ENCODE data around the gene SCARF1.

The SCARF1 gene

DNA sequence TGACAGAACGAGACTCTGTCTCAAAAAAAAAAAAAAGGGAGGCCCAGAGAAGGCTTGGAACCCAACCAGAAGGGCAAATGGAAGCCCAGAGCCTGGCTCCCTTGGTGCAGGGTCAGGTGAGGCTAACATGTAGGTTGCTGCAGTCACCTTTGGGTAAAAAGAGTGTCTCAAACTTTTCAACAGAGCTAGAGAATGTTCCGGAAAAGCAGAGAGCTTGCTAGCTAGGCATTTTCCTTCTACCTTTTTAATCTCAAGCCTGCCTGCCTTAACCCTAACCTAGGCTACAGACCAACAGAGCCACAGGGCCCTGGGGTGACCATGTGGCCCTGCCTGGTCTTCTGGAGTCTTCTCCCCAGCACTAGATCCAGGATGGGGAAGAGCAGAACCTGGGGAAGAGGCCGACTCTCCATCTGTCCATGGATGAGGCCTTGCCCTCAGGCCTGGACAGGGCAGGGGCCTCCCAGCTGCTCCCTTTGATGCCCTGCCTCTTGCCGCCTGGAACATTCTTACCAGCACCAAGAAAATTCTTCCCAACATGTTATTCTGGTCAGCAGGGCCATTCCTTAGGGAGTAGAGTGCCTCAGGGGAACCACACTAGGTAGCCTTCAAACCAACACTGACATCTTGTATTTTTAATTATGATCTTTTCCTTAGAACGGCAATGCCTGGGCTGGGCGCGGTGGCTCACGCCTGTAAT, 47.0 kb downstream of the SCARF1 start:
- no peak for DNase-seq (ENCODE audit: low spot score)

DNA sequence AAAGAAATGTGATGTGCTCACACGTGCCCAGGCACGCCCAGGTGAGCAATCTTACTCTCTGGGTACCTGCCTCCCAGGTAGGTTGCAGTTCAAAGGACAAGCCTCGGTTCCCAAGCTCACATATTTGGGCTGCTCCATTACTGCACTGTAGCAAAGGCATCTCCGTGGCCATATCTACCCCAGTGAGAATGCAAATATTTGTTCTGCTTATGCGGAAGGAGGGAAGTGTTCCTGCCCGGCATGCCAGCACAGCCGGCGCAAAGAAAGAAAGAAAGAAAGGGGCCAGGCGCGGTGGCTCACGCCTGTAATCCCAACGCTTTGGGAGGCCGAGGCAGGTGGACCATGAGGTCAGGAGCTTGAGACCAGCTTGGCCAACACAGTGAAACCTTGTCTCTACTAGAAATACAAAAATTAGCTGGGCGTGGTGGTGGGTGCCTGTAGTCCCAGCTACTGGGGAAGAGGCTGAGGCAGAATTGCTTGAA, 47.6 kb downstream of the SCARF1 start:
- DNase-seq (ENCODE audit: low spot score), result no peak

DNA sequence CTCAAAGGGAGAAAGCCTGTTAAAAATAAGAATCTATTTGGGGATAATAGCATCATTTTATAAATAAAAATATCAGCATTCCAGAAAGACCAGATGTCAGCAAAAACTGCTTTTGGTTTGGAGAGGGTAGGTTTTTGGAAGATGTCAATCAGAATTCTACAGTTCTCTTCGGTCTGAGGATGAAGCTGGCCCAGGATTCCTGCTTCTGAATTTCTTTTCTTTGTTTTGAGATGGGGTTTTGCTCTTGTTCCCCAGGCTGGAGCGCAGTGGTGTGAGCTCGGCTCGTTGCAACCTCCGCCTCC, 52.0 kb downstream of the SCARF1 start:
- DNase-seq (ENCODE audit: low spot score), result no peak

DNA sequence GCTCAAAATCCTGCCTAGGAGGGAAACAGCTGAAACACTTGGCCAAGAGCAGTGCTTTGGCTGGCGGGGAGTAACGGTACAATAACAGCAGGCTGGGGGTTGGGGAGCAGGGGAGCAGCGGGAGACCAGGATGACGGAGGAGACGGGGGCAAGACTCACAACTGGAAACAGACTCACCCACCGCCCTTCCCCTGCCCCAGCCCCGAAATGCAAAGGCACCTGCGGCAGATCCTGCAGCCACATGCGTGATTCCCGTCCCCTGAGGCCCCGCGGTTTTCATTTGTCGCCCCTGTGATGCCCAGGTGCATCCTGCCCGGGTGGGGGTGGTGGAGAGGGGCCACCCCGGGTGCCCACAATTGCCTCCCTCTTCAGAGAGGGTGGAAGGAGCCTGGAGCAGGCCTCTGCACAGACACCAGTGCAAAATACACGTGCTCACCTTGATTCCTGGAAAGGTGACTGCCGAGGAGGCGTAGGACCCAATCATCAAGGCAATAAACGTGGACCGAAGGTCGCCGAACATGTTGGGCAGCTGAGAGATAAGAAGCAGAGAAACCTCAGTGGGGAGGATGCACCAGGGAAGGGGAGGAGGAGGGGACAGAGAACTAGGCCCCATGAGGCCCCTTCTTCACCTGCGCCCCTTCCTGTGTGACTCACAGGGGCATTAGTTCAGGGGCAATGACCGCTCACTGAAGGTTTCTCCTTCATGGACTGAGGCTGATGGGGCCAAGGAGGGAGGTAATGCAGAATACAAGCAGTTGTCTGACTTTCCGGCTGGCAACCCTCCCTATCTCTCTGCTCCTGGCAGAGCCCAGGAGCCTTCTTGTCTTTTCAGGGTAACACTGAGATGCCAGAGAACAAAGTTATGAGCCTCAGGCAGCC, 52.5 kb downstream of the SCARF1 start:
- DNase-seq (ENCODE audit: low spot score), result no peak

DNA sequence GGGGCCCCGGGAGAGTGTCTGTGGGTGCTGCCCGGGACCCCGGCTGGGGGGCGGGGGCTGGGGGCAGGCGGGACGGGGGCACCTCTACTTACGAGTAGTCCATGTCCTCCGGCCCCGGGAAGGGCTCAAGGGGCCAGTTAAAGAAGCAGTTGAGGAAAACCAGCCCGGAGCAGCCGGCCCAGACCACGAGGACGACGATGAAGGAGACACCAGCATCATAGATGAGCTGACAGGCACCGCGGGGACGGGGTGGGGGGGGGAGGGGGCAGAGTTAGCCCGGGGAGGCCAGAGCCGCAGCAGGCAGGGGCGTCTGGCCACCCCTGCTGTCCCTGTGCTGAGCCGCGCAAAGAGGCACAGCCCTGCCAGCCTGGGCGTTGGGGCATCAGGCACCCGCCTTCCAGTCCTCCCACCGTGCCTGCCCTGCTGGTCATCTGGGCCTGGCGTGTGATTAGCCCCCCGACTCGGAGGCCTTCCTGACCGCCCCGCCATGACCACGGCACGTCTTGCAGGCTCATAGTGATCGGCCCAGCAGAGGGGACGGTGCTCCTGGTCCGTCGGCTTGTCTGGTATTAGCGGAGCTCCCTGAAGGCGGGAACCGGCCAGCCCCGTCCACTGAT, 54.0 kb downstream of the SCARF1 start:
- no peak for DNase-seq (ENCODE audit: low spot score)

DNA sequence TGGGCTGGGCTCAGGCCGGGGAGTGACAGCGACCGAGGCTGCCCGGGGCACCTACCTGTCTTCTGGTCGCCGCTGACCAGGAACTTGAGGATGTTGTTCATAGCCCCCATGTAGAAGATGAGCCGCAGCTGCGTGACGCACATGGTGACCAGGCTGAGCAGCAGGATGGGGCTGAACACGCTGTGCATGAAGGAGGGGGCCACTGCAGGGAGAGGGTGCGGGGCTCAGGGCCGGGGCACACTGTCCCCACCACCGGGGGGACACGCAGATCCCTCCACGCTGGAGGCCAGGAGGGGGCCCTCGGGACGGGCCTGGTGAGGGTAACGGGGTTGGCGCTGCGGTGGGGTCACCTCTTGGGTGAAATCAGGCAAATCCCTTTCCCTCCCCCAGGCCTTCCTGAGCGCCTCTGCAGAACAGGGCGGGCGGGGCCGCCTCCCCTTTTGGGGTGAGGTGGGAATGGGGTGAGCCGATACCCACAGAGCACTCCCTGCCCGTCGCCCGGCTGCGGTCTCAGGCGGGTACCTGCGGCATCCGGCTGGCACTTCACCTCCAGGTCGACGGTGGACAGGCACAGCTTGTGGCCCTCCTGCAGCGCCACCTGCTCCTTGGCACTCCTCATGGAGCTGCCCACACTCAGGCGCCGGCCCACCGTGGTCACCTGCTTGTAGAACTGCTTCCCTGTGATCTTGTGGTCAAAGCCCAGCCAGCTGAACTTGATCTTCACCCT, 54.6 kb downstream of the SCARF1 start:
- DNase-seq (ENCODE audit: low spot score), result no peak

DNA sequence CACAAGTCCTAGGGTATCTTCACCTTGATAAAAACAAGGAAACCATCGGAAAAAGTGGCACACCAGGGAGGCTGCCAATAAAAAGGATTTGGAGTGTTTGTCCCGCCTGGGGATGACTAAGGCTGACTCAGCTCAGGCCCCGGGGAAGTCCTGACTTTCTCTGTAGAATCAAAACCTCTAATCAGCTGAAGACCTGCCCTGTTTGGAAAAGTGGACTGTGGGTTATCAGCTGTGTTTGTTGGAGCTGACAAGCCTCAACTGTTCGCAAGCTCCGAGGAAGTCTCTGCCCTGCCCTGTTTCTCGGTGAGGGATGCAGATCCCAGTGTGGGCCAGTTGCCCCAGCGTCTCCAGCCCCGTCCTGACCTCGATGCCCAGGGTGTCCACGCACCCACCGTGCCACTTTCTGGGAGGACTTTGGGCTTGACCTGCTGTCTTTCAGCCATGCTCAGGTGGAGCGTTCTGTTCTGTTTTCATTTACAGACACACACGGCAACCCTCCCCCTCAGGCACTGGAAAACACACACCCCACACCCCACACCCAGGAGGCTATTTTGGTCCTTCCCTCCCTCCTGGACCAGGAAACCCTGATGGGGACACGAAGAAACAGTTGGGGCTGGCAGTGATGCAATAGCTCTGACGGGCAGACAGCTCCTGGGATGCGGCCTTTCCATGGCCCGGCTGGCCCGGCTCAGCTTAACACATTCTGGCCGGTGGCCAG, 55.3 kb downstream of the SCARF1 start:
- DNase-seq (ENCODE audit: low spot score), result peak; percentile 97

DNA sequence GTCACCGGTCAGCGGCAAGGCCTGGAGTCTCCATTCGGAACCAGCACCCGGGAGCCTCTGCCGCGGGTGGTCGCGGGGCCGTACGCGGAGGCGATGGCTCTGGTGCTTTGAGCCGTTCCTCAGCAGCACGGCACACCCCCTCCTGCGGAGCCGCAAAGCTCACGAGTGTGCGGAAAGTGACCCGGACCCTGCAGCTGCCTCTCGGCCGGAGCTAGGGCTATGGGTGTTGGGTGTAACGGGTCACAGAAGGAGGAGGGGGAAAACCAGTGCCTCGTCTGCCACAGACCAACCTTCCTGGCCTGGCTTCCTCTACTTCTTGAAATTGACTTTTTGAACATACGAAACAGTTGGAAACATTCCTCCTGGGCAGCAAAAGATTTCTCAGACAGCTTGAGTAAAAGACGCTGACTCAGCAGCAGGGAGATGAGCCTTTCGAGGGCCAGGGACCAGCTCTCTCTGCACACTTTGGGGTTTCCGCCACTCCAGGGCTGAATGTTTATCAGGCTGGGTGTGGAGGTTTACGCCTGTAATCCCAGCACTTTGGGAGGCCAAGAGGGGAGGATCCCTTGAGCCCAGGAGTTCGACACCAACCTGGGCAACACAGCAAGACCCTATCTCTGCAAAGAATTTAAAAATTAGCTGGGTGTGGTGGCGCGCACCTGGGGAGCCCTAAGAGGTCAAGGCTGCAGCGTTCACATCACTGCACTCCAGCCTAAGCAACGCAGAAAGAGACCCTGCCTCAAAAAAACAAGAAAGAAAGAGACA, 56.5 kb downstream of the SCARF1 start:
- DNase-seq (ENCODE audit: low spot score), result no peak

DNA sequence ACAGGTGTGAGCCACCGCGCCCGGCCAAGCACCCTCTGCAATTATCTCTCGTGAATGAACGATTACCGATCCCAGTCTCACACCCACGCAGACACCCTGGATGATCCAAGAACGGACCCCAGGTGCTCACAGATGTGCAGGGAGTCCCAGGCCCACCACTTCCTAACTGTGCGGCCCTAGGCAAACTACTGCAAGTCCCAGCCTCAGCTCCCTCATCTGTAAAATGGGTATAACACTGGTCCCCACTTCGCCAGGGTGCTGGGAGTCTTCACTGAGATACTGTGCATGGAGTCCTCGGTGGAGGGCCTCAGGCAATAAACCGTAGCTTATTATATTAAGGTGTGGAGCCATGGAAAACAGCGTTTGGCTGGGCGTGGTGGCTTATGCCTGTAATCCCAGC, 61.4 kb downstream of the SCARF1 start:
- DNase-seq (ENCODE audit: low spot score), result no peak

All from AG08396 (cell line).